Bronchial epithelial cell (primary cell): ENCODE data around the gene MRM2. TPM values are rescaled to one million over a fixed set of nuclear protein-coding genes. Genes with fewer than 3 reads are reported as not detected.
"Not testable (repeated sequence)": the region's sequence is repeated elsewhere in the genome, so short reads cannot be mapped to it uniquely, and the experiment has no call there.

Experiments used
- DNase-seq: peaks from one replicate; pipeline ENCODE4 v3.0.0-alpha.2; 2010; ENCODE audit warnings: low read depth
- FAIRE-seq: peaks from 2 replicates; lab custom pipeline; 2011; peaks lifted over from hg19 to GRCh38; lab: Jason Lieb, UNC
- H3K27me3 ChIP-seq: 2 replicates; pipeline ENCODE4 v1.5.1; 2011; ENCODE audit warnings: low read length; ENCODE audit not compliant: control insufficient read depth, insufficient read depth
- H3K36me3 ChIP-seq: 2 replicates; pipeline ENCODE4 v1.5.1; 2011; ENCODE audit warnings: low read length; ENCODE audit not compliant: control insufficient read depth, insufficient read depth
- H3K4me3 ChIP-seq: 2 replicates; pipeline ENCODE4 v1.5.1; 2011; ENCODE audit warnings: mild to moderate bottlenecking, low read depth, low read length, control low read depth
- CTCF ChIP-seq: IDR thresholded peaks from 2 replicates; pipeline ENCODE4 v1.5.1; 2011; ENCODE audit warnings: mild to moderate bottlenecking, moderate library complexity, low read length, control low read depth, inconsistent platforms; ENCODE audit not compliant: insufficient read depth, severe bottlenecking
- total RNA-seq: library from RNA; depleted of rRNA; stranded (reverse); fragments of >200 nt; gene quantifications from 2 replicates; pipeline ENCODE4 v1.2.1, GENCODE V29; 2014

MRM2 gene
- total RNA-seq, 1 donor from 2014 or later = 21.1 TPM

DNA sequence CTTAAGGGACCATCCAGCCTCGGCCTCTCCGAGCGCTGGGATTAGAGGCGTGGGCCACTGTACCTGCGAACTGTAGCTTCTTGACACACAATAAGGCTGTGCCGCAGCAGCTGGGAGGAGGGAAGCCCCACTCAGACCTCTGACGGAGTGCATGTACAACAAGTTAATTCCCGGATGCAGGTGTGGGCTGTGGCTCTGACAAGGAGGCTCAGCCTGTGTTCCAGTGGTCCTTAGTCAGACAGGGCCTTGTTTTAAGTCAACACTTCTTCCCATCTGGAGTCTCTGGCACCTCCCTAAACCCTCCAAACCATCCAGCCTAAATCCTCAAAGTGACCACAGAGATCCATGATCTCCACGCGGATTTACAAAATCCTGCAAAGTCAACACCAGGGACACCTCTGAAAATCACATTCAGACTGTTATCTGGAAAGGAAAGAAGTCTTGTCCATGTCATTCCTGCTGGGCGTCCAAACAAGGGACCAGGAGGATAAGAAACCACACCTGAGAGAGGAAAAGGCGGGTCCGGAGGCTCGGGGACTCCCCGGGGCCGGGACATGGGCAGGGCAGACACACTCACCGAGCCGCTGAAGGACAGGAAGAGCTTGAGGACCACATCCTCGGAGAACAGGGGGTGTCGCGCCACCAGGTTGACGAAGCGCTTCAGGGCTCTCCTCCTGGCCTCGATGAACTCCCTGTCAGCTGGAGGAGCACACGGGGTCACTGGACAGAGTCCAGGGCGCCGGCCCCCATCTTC lies 29.4 kb upstream of the MRM2 start:
- no peak for TF ChIP-seq CTCF

GRCh38 chr7:2270495-2270894 lies 28.5 kb upstream of the MRM2 start:
- no peak for FAIRE-seq
- no peak for DNase-seq
- H3K36me3 ChIP-seq = no peaks in the 10 kb centered on the region
- no peak for TF ChIP-seq CTCF
- no peak overlapping the region for H3K4me3 ChIP-seq
- no peaks in the 10 kb centered on the region for H3K27me3 ChIP-seq

More for the DNA sequence above, 29.4 kb upstream of the MRM2 start:
- DNase-seq = no peak
- no peaks in the 10 kb centered on the region for H3K27me3 ChIP-seq
- no peak for FAIRE-seq
- no peak overlapping the region for H3K4me3 ChIP-seq
- H3K36me3 ChIP-seq = no peaks in the 10 kb centered on the region

GRCh38 chr7:2269991-2270460 lies 28.0 kb upstream of the MRM2 start:
- Histone ChIP-seq H3K27me3 (no peaks in the 10 kb centered on the region), H3K36me3 (no peaks in the 10 kb centered on the region), H3K4me3 (no peak overlapping the region)
- TF ChIP-seq CTCF = no peak
- FAIRE-seq (no peak), DNase-seq (no peak)

DNA sequence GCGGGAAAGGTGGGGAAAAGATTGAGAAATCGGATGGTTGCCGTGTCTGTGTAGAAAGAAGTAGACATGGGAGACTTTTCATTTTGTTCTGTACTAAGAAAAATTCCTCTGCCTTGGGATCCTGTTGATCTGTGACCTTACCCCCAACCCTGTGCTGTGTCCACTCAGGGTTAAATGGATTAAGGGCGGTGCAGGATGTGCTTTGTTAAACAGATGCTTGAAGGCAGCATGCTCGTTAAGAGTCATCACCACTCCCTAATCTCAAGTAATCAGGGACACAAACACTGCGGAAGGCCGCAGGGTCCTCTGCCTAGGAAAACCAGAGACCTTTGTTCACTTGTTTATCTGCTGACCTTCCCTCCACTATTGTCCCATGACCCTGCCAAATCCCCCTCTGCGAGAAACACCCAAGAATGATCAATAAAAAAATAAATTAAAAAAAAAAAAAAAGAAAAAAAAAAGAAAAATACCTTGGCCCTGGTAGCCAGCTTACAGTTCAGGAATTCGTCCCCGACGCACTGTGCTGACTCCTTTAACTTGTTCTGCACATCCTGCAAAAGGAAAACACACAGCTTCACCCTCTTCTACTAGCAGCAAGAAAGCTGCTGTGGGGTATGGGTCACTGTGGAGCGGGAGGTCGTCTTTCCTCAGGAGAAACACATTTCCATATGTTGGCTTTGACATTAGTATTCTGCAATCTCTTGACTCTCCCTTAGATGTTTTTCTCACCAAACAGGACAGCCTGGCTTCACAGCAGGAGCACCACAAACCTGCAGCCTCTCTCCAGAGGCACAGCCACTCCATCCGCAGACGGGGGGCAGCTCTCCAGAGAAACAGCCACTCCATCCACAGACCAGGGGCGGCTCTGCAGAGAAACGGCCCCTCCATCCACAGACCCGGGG lies 27.3 kb upstream of the MRM2 start:
- not testable (repeated sequence) for FAIRE-seq, H3K27me3 ChIP-seq, H3K36me3 ChIP-seq, H3K4me3 ChIP-seq, DNase-seq

- Histone ChIP-seq H3K36me3 (peaks cover 4% of the 10 kb centered on the region), H3K27me3 (no peaks in the 10 kb centered on the region), H3K4me3 (no peak overlapping the region)
- FAIRE-seq = no peak
- peak; percentile 51 for DNase-seq
- no peak for TF ChIP-seq CTCF
Measured at GRCh38 chr7:2266911-2267310, 24.9 kb upstream of the MRM2 start.

GRCh38 chr7:2264158-2264557 lies 22.2 kb upstream of the MRM2 start:
- FAIRE-seq (no peak), DNase-seq (no peak)
- Histone ChIP-seq H3K36me3 (peaks cover 4% of the 10 kb centered on the region), H3K27me3 (no peaks in the 10 kb centered on the region), H3K4me3 (no peak overlapping the region)
- TF ChIP-seq CTCF = no peak
